ENCODE results near the gene CES2.

DNA sequence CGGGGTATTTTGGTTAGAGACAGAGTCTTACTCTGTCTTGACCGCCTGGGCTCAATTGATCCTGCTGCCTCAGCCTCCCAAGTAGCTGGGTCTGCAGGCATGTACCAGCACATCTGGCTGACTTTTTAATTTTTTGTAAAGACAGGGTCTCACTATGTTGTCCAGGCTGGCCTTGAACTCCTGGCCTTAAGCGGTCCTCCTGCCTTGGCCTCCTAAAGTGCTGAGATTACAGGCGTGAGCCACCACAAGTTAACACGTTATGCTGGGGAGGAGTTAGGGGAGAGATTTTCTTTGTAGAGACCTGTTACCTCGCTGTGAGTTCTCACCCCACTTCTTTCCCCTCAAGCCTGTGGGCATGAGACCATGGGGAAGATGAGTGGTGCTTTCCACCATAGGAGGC, 51.2 kb downstream of the CES2 start:
- TF ChIP-seq, protein P1, sequence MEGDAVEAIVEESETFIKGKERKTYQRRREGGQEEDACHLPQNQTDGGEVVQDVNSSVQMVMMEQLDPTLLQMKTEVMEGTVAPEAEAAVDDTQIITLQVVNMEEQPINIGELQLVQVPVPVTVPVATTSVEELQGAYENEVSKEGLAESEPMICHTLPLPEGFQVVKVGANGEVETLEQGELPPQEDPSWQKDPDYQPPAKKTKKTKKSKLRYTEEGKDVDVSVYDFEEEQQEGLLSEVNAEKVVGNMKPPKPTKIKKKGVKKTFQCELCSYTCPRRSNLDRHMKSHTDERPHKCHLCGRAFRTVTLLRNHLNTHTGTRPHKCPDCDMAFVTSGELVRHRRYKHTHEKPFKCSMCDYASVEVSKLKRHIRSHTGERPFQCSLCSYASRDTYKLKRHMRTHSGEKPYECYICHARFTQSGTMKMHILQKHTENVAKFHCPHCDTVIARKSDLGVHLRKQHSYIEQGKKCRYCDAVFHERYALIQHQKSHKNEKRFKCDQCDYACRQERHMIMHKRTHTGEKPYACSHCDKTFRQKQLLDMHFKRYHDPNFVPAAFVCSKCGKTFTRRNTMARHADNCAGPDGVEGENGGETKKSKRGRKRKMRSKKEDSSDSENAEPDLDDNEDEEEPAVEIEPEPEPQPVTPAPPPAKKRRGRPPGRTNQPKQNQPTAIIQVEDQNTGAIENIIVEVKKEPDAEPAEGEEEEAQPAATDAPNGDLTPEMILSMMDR (IDR thresholded peaks at IDR 0.05), result no peak
- TF ChIP-seq POLR2A (IDR thresholded peaks at IDR 0.05) (no peak), POLR2AphosphoS5 (IDR thresholded peaks at IDR 0.05) (no peak)

Measured in stomach (tissue), 4 donors.